OCI-LY3 (cell line): ENCODE measurements around the gene SCN4B.

Source experiments
- H2AFZ ChIP-seq: fragments of 200-600, 300-600 bp; shearing (Covaris generic); 2 replicates; pipeline ENCODE4 v1.6.0; 2014; ENCODE audit warnings: antibody characterized with exemption, low read depth, low read length
- H3K27ac ChIP-seq: fragments of 200-600, 300-600 bp; sonication (generic); 2 replicates; pipeline ENCODE4 v1.5.1; 2014; ENCODE audit warnings: mild to moderate bottlenecking, low read length, moderate library complexity, mixed read lengths
- H3K27me3 ChIP-seq: fragments of 200-600, 300-600 bp; sonication (generic); 2 replicates; pipeline ENCODE4 v1.6.1; 2014; ENCODE audit warnings: low read depth, low read length, mixed read lengths
- H3K36me3 ChIP-seq: fragments of 200-600, 300-600 bp; sonication (generic); replicated peaks from 2 replicates; pipeline ENCODE3; 2014; ENCODE audit warnings: low read depth, low read length, mixed read lengths
- H3K4me1 ChIP-seq: fragments of 300-600, 200-600 bp; sonication (generic); 2 replicates; pipeline ENCODE4 v1.6.1; 2014; ENCODE audit warnings: low read length, mixed read lengths
- H3K4me2 ChIP-seq: fragments of 200-600, 300-600 bp; sonication (generic); 2 replicates; pipeline ENCODE4 v1.6.1; 2014; ENCODE audit warnings: low read length, mixed read lengths
- H3K4me3 ChIP-seq: fragments of 300-600, 200-600 bp; sonication (generic); 2 replicates; pipeline ENCODE4 v1.5.1; 2014; ENCODE audit warnings: antibody characterized with exemption, mild to moderate bottlenecking, low read length, moderate library complexity
- H3K79me2 ChIP-seq: fragments of 300-600, 200-600 bp; shearing (Covaris generic); 2 replicates; pipeline ENCODE4 v1.6.1; 2014; ENCODE audit warnings: mild to moderate bottlenecking, low read length, mixed read lengths
- H3K9ac ChIP-seq: fragments of 300-600, 200-600 bp; shearing (Covaris generic); 2 replicates; pipeline ENCODE4 v1.6.0; 2014; ENCODE audit warnings: mild to moderate bottlenecking, low read length, moderate library complexity
- H3K9me3 ChIP-seq: fragments of 200-600, 300-600 bp; shearing (Covaris generic); 2 replicates; pipeline ENCODE4 v1.6.1; 2014; ENCODE audit warnings: low read length, mixed read lengths; ENCODE audit not compliant: insufficient read depth
- H4K20me1 ChIP-seq: fragments of 200-600, 300-600 bp; sonication (generic); 2 replicates; pipeline ENCODE4 v1.6.1; 2016; ENCODE audit warnings: low read length, mixed read lengths; ENCODE audit not compliant: insufficient read depth
- EZH2phosphoT487 ChIP-seq: fragments of 200-600 bp; shearing (Covaris generic); IDR thresholded peaks from 2 replicates; pipeline ENCODE4 v1.6.1; 2018; ENCODE audit warnings: antibody characterized with exemption, mixed run types, low read depth
- TF ChIP-seq, protein P1 (sequence below): fragments of 200-600, 300-600 bp; sonication (generic); IDR thresholded peaks from 2 replicates; pipeline ENCODE4 v1.5.1; 2014; ENCODE audit warnings: antibody characterized with exemption, low read length, low read depth

SCN4B gene

DNA sequence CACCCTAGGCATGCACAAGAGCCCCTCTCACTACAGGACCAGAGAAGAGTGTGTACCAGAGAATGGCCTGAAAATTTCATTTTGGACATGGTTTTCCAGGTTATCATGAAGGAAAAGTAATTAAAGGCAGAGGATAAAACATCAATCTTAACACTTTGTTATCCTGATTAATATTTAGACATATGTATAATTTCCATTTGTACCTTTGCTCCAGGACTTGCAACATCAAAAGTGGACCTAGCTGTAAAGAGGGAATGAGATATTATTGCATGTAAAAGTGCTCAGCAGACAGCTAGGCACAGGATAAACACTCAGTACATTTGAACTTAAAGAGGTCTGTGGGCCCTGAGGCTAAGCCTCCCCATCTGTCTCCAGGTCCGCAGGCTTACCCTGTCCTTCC, 2.0 kb upstream of the SCN4B start:
- H3K9me3 ChIP-seq: no peaks in the 10 kb centered on the region
- H4K20me1 ChIP-seq: no peaks in the 10 kb centered on the region
- peaks cover 41% of the 10 kb centered on the region for H3K27me3 ChIP-seq
- no peaks in the 10 kb centered on the region for H3K36me3 ChIP-seq
- no peak overlapping the region for H3K9ac ChIP-seq
- H3K4me1 ChIP-seq: no peaks in the 10 kb centered on the region
- no peak overlapping the region for H3K4me3 ChIP-seq
- TF ChIP-seq, protein P1, sequence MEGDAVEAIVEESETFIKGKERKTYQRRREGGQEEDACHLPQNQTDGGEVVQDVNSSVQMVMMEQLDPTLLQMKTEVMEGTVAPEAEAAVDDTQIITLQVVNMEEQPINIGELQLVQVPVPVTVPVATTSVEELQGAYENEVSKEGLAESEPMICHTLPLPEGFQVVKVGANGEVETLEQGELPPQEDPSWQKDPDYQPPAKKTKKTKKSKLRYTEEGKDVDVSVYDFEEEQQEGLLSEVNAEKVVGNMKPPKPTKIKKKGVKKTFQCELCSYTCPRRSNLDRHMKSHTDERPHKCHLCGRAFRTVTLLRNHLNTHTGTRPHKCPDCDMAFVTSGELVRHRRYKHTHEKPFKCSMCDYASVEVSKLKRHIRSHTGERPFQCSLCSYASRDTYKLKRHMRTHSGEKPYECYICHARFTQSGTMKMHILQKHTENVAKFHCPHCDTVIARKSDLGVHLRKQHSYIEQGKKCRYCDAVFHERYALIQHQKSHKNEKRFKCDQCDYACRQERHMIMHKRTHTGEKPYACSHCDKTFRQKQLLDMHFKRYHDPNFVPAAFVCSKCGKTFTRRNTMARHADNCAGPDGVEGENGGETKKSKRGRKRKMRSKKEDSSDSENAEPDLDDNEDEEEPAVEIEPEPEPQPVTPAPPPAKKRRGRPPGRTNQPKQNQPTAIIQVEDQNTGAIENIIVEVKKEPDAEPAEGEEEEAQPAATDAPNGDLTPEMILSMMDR: no peak
- no peak for TF ChIP-seq EZH2phosphoT487
- H3K27ac ChIP-seq: no peak overlapping the region
- H3K79me2 ChIP-seq: no peaks in the 10 kb centered on the region
- H2AFZ ChIP-seq: no peak overlapping the region
- no peak overlapping the region for H3K4me2 ChIP-seq

DNA sequence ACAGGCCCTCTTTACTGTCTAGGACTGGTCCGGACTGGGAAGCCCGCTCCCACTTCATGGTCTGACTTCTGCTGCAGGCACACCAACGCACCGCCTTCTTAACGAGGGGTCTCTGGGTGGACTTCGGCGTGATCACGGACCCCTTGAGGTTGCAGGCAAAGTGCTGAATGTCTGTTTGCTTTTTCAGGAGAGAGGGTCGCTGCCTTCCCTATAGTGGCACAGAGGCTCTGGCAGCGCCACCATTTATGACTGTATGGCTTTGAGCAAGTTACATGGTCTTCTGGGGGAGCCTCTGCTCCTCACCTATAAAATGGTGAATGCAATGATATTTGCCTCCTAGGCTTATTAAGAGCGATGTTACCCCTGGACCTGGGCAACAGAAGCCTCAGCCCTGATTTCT, 1.4 kb upstream of the SCN4B start:
- H2AFZ ChIP-seq: no peak overlapping the region
- no peak overlapping the region for H3K4me3 ChIP-seq
- no peaks in the 10 kb centered on the region for H3K4me1 ChIP-seq
- H3K27me3 ChIP-seq: peaks cover 41% of the 10 kb centered on the region
- H3K27ac ChIP-seq: no peak overlapping the region
- H4K20me1 ChIP-seq: no peaks in the 10 kb centered on the region
- no peak overlapping the region for H3K9ac ChIP-seq
- no peak for TF ChIP-seq EZH2phosphoT487
- TF ChIP-seq, protein P1: no peak
- H3K9me3 ChIP-seq: no peaks in the 10 kb centered on the region
- no peak overlapping the region for H3K4me2 ChIP-seq
- H3K79me2 ChIP-seq: no peaks in the 10 kb centered on the region
- H3K36me3 ChIP-seq: no peaks in the 10 kb centered on the region

DNA sequence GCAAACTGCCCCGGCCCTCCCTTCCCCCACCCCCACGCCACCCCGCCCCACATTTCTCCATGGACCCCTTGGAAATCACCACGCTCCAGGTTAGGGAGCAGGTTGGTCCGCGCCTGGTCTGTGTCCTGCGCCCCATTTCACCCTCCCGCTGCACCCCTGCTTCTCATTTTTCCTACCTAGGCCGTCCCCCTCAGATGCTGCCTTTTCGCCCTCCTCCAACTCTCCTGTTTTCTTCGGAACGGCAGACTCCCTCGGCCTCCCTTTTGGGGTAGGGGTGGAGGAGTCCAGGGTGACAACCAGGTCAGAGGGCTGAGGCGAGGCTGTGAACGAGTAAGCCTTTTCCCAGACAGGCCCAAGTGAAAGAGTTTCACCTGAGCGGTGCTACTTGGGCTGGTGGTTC, 893 bp upstream of the SCN4B start:
- H3K4me3 ChIP-seq: no peak overlapping the region
- peaks cover 41% of the 10 kb centered on the region for H3K27me3 ChIP-seq

DNA sequence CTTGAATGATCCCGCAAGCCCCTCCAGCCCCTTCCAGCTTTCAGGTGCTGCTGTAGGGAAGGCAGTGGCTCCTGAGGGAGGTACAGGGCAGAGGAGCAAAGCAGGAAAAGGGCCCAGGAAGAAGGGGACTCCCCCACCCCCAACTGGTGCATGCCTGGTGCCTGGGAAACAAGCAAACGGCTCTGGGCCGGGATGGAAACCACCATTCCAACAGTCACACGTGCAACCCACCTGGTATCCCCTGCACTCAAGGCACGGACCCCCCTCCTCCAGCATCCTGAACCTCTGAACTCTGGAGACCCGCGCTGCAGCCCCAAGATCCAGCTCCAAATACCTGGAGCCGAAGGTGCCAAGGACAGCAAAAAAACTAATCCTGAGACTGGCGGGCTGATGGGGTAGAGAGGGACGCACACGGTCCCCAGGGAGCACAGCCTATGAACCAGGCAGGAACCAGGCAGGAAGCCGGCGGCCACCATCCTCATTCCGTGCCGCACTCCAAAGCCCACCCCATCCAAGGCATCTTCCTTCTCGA, 537 bp downstream of the SCN4B start:
- Histone ChIP-seq H3K9me3 (no peaks in the 10 kb centered on the region), H3K4me1 (no peaks in the 10 kb centered on the region), H3K9ac (no peak overlapping the region), H3K79me2 (no peaks in the 10 kb centered on the region), H3K27ac (no peak overlapping the region), H3K4me2 (no peak overlapping the region), H3K27me3 (peaks cover 33% of the 10 kb centered on the region), H3K36me3 (no peaks in the 10 kb centered on the region), H2AFZ (no peak overlapping the region), H4K20me1 (no peaks in the 10 kb centered on the region), H3K4me3 (no peak overlapping the region)
- no peak for TF ChIP-seq EZH2phosphoT487
- TF ChIP-seq, protein P1: no peak

More for the DNA sequence above, 893 bp upstream of the SCN4B start:
- no peak overlapping the region for H2AFZ ChIP-seq
- H3K4me1 ChIP-seq: no peaks in the 10 kb centered on the region
- no peaks in the 10 kb centered on the region for H3K36me3 ChIP-seq
- H3K9me3 ChIP-seq: no peaks in the 10 kb centered on the region
- H3K27ac ChIP-seq: no peak overlapping the region
- no peaks in the 10 kb centered on the region for H3K79me2 ChIP-seq
- TF ChIP-seq EZH2phosphoT487: no peak
- TF ChIP-seq, protein P1: no peak
- no peaks in the 10 kb centered on the region for H4K20me1 ChIP-seq
- H3K9ac ChIP-seq: no peak overlapping the region
- no peak overlapping the region for H3K4me2 ChIP-seq
